ENCODE measurements around the gene ASIC2.

DNA sequence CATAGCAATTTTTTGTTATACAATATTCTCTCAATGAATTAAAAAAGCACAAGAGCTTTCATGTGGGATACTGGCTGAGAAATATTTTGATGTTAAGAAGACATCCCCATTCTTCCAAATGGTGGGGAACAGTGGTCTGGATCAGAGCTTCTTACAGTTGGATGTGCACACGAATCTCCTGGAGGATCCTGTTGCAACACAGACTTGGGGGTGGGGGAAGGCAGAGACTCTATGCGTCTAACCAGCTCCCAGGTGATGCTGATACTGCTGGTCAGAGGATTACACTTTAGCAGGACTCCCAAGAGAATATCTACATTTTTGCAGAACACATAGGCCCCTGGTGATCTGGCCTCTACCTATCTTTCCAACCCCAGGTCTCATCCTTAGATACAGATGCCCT is 193.2 kb downstream of the ASIC2 start:
- no peak for TF ChIP-seq EZH2 (IDR thresholded peaks at IDR 0.05; ENCODE audit: low read depth)
- TF ChIP-seq, protein P1, sequence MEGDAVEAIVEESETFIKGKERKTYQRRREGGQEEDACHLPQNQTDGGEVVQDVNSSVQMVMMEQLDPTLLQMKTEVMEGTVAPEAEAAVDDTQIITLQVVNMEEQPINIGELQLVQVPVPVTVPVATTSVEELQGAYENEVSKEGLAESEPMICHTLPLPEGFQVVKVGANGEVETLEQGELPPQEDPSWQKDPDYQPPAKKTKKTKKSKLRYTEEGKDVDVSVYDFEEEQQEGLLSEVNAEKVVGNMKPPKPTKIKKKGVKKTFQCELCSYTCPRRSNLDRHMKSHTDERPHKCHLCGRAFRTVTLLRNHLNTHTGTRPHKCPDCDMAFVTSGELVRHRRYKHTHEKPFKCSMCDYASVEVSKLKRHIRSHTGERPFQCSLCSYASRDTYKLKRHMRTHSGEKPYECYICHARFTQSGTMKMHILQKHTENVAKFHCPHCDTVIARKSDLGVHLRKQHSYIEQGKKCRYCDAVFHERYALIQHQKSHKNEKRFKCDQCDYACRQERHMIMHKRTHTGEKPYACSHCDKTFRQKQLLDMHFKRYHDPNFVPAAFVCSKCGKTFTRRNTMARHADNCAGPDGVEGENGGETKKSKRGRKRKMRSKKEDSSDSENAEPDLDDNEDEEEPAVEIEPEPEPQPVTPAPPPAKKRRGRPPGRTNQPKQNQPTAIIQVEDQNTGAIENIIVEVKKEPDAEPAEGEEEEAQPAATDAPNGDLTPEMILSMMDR (conservative IDR thresholded peaks at IDR 0.05): no peak
